H1 (cell line): ENCODE measurements around the gene TBC1D2. TPM values are rescaled to one million over a fixed set of nuclear protein-coding genes. Genes with fewer than 3 reads are reported as not detected.
A peak's percentile ranks its signal among the peaks of the same experiment; 100 is the strongest.

ENCODE experiments used
- CEBPB ChIP-seq: IDR thresholded peaks from 2 replicates; pipeline ENCODE4 v1.6.1; 2012; ENCODE audit warnings: low read depth, low read length
- E2F6 ChIP-seq: IDR thresholded peaks from 2 replicates; pipeline ENCODE4 v1.6.1; 2012; ENCODE audit warnings: inconsistent platforms
- MAX ChIP-seq: IDR thresholded peaks from 2 replicates; pipeline ENCODE4 v1.6.1; 2012; ENCODE audit warnings: inconsistent platforms
- PHF8 ChIP-seq: fragments of 200-600 bp; sonication (generic); conservative IDR thresholded peaks from 2 replicates; pipeline ENCODE4 v1.7.1; 2012; ENCODE audit warnings: low read depth, mild to moderate bottlenecking, inconsistent platforms, low read length, moderate library complexity
- SIN3A ChIP-seq, 2 experiments: IDR thresholded peaks in 1 of 2; conservative IDR thresholded peaks in 1 of 2; 2 replicates each; pipeline ENCODE4 v1.6.1; 2011 to 2012; ENCODE audit warnings: low read length in 2 of 2, improper control_type of control experiment in 1 of 2, low read depth in 1 of 2, mild to moderate bottlenecking in 1 of 2
- SIX5 ChIP-seq: IDR thresholded peaks from 2 replicates; pipeline ENCODE4 v1.6.1; 2011; ENCODE audit warnings: mild to moderate bottlenecking, low read depth, low read length
- SRF ChIP-seq: IDR thresholded peaks from 2 replicates; pipeline ENCODE4 v1.6.1; 2011; ENCODE audit warnings: mild to moderate bottlenecking, low read depth, low read length, moderate library complexity
- TBP ChIP-seq: IDR thresholded peaks from 2 replicates; pipeline ENCODE4 v1.6.1; 2011; ENCODE audit warnings: low read depth, low read length, improper control_type of control experiment
- TEAD4 ChIP-seq: IDR thresholded peaks from 2 replicates; pipeline ENCODE4 v1.6.1; 2012; ENCODE audit warnings: low read depth, low read length, inconsistent platforms, mixed read lengths
- polyA plus RNA-seq, 7 experiments: library from polyadenylated mRNA; depleted of rRNA in 3 of 7; stranded (reverse) in 5 of 7; unstranded in 2 of 7; fragments of >200 nt in 5 of 7; fragments of 200-250 nt in 2 of 7; gene quantifications; 1 replicate in 5 of 7; 2 replicates in 1 of 7; 4 replicates in 1 of 7; pipeline versions ENCODE4 v1.2.1 to v1.2.3, GENCODE V29; 2011 to 2013; ENCODE audit warnings: missing spikeins in 2 of 7, mixed read lengths in 2 of 7
- total RNA-seq: library from RNA; stranded (reverse); fragmentation: NEBNext Ultra II Directional; extraction: Animal tissue kit (Norgen Biotek cat#: 25700); gene quantifications from 2 replicates; pipeline ENCODE4 v1.2.1, GENCODE V29; 2021

TBC1D2 gene
- total and polyA plus RNA-seq, 2 of the 8 experiments (the other 6 are each of a cell fraction or from before 2014, with no cell fraction given): 7.4 TPM

GRCh38 chr9:98218562-98219363 is 36.7 kb downstream of the TBC1D2 start (continued):
- TF ChIP-seq E2F6: no peak
- peak; percentile 92 for TF ChIP-seq SRF
- TF ChIP-seq TEAD4: 0 out of 2 replicates have a peak, but pooled peaks have one; percentile 3
- 0 out of 2 replicates have a peak, but pooled peaks have one; percentile 13 for TF ChIP-seq SIX5
- 0 out of 2 replicates have a peak, but pooled peaks have one; percentile 11 for TF ChIP-seq MAX
- TF ChIP-seq SIN3A (conservative IDR thresholded peaks at IDR 0.05 in 1 of 2, IDR thresholded peaks at IDR 0.05 in 1 of 2; ENCODE audit: low read depth in 1 of 2, low read length in 2 of 2): 0 out of 4 replicates have a peak, but pooled peaks of 1 of the 2 experiments have one; percentile 36
- no peak for TF ChIP-seq CEBPB
- no peak for TF ChIP-seq PHF8
- TF ChIP-seq TBP: peak; percentile 53; the same call in 1 of the 2 replicates
- TF ChIP-seq, all 59 proteins: peak for 12
